Skeletal muscle tissue (tissue), 4 donors: ENCODE data around the gene REXO2. TPM values are rescaled to one million over a fixed set of nuclear protein-coding genes. Genes with fewer than 3 reads are reported as not detected.

Experiments used
- H3K27ac ChIP-seq: one replicate; pipeline ENCODE4 v1.7.0; 2013; ENCODE audit warnings: mild to moderate bottlenecking, low read depth, low read length, inconsistent platforms
- H3K27me3 ChIP-seq, 3 donors: one replicate each; pipeline ENCODE4 v1.7.0; 2013; ENCODE audit warnings: low read length in 3 of 3; ENCODE audit not compliant: control insufficient read depth in 3 of 3, insufficient read depth in 3 of 3
- H3K36me3 ChIP-seq, 3 donors: one replicate each; pipeline ENCODE4 v1.7.0; 2013; ENCODE audit warnings: low read length in 3 of 3; ENCODE audit not compliant: control insufficient read depth in 3 of 3, insufficient read depth in 3 of 3
- H3K4me1 ChIP-seq, 3 donors: one replicate each; pipeline ENCODE4 v1.7.0; 2013; ENCODE audit warnings: low read length in 3 of 3, mild to moderate bottlenecking in 3 of 3; ENCODE audit not compliant: control insufficient read depth in 3 of 3, insufficient read depth in 3 of 3
- H3K4me3 ChIP-seq, 3 donors: one replicate each; pipeline ENCODE4 v1.7.0; 2013; ENCODE audit warnings: low read length in 3 of 3
- H3K9ac ChIP-seq, 3 donors: one replicate each; pipeline ENCODE4 v1.7.0; 2013; ENCODE audit warnings: low read length in 3 of 3, mild to moderate bottlenecking in 3 of 3, moderate library complexity in 2 of 3, low read depth in 1 of 3
- H3K9me3 ChIP-seq, 3 donors: one replicate each; pipeline ENCODE4 v1.7.0; 2013; ENCODE audit warnings: low read length in 3 of 3; ENCODE audit not compliant: control insufficient read depth in 3 of 3
- total RNA-seq: library from RNA; depleted of rRNA; stranded (reverse); fragments of >200 nt; gene quantifications from one replicate; pipeline ENCODE4 v1.2.3, GENCODE V29; 2014
- donor health status: Osteomylitis.

The REXO2 gene
- total RNA-seq, 1 donor from 2014 or later = 42.8 TPM

DNA sequence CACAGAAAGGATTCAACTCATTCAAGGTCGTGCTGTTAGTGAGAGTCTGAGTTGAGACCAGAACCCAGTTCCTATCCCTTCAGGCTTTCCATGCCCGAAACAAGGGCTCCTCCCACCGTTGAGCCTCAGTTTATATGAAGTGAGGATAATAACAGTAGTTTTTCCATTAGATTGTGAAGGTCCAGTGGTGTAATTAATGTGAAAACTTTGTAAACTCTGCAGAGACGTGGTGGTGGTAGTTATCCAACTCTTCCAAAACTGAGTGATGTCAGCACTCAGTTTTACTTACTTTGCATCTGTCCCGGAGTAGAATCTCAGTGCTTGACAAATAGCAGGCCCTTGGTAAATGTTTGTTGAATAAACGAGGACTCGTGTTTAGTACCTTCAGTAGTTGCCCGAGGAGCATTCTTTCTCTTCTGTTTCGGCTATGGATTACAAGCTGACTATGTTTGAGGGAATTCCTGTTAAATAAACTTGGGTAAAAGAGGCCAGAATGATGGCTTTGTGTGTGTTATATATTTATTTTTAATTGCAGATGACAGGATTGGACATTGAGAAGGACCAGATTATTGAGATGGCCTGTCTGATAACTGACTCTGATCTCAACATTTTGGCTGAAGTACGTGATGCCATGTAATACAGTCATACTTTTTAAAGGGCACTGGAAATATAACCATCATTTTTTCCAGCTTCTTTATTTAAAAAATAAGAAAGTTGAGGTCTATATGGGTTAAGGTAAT, 1.0 kb downstream of the REXO2 start:
- peak overlapping the region; percentile 93 to 99 (median 96) for H3K4me3 ChIP-seq
- no peaks in the 10 kb centered on the region for H3K27me3 ChIP-seq
- H3K27ac ChIP-seq = peak overlapping the region; percentile 79
- H3K4me1 ChIP-seq = peaks cover 8 to 18% (median 12%) of the 10 kb centered on the region in 3 donors
- peaks cover 0 to 11% (median 2%) of the 10 kb centered on the region in 3 donors for H3K36me3 ChIP-seq
- H3K9ac ChIP-seq = peak overlapping the region; percentile 80 to 91 (median 87)
- H3K9me3 ChIP-seq = no peaks in the 10 kb centered on the region

- H3K27me3 ChIP-seq = no peaks in the 10 kb centered on the region
- peaks cover 0 to 11% (median 2%) of the 10 kb centered on the region in 3 donors for H3K36me3 ChIP-seq
- H3K9me3 ChIP-seq = no peaks in the 10 kb centered on the region
- no peak overlapping the region for H3K9ac ChIP-seq
- H3K4me1 ChIP-seq = peaks cover 8 to 18% (median 12%) of the 10 kb centered on the region in 3 donors
- H3K27ac ChIP-seq = peak overlapping the region; percentile 33
- H3K4me3 ChIP-seq = peak overlapping the region in 1 of 3 donors; percentile 93
These were observed 1.9 kb downstream of the REXO2 start for GRCh38 chr11:114440971-114441763.

DNA sequence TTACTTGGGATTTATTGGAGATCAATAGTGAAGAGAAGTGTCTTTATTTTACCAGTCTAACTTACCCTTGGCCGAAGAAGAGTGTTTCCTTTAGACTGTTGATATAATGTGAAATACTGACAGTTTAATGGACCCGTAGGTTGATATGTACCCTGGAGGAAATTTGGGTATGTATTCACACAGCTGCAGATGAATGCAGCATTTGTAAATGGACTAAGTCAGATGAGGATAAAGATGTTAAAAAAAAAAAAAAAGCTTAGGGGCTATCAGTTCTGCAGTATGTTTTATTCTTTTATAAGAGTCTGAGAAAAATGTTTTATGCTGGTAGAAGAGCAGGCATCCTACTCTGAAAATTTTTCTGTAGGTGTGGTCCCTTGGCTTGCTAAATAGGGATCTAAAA, 2.7 kb downstream of the REXO2 start:
- H3K27me3 ChIP-seq = no peaks in the 10 kb centered on the region
- H3K4me1 ChIP-seq = peaks cover 8 to 18% (median 12%) of the 10 kb centered on the region in 3 donors
- H3K4me3 ChIP-seq = no peak overlapping the region
- H3K9me3 ChIP-seq = no peaks in the 10 kb centered on the region
- no peak overlapping the region for H3K9ac ChIP-seq
- H3K27ac ChIP-seq = no peak overlapping the region
- H3K36me3 ChIP-seq = peaks cover 5 to 17% (median 6%) of the 10 kb centered on the region in 3 donors

DNA sequence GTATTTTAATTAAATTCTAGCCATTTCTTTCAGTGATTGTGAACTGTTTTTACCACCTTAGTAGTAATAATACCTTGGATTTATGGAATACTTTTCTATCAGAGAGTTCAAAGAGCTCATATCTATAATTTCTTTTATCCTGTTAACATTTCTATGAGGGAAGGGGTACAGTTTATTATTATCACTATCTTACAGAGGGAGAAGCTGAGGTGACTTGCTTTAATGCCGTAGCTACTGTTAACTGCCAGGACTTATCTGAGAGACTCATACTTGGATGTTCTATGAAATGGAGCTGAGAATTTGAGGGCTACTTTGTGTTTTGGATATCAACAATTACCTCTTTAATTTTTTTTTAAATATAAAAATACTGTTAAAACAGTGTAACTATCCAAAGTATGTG, 3.3 kb downstream of the REXO2 start:
- H3K4me3 ChIP-seq = no peak overlapping the region
- H3K27ac ChIP-seq = no peak overlapping the region
- peaks cover 8 to 18% (median 12%) of the 10 kb centered on the region in 3 donors for H3K4me1 ChIP-seq
- H3K27me3 ChIP-seq = no peaks in the 10 kb centered on the region
- peaks cover 5 to 17% (median 6%) of the 10 kb centered on the region in 3 donors for H3K36me3 ChIP-seq
- no peaks in the 10 kb centered on the region for H3K9me3 ChIP-seq
- no peak overlapping the region for H3K9ac ChIP-seq

- H3K36me3 ChIP-seq = peaks cover 12 to 42% (median 18%) of the 10 kb centered on the region in 3 donors
These were observed 8.2 kb downstream of the REXO2 start for GRCh38 chr11:114447444-114447843.

DNA sequence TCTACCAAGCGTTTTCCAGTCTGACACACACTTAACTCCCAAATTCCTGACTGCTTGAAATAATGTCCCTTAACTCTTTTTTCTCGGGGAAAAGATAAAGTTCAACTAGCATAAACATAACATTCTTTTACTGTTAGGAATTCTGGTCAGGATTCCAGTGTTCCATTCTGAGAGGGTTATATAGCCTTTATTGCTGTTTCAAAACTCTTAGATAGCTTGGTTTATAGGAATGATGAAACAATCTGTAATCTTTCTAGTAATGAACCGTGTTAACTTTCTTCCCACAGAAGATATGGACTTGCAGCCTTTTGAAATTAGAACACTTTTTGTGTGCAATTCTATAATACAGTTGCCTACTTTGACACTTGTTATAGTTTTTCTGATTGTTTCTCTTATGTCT, 8.6 kb downstream of the REXO2 start:
- Histone ChIP-seq H3K4me3 (no peak overlapping the region), H3K4me1 (no peaks in the 10 kb centered on the region), H3K9me3 (no peaks in the 10 kb centered on the region), H3K27ac (no peak overlapping the region), H3K27me3 (no peaks in the 10 kb centered on the region), H3K9ac (no peak overlapping the region), H3K36me3 (peaks cover 12 to 45% (median 18%) of the 10 kb centered on the region in 3 donors)

More at GRCh38 chr11:114447444-114447843, 8.2 kb downstream of the REXO2 start:
- no peaks in the 10 kb centered on the region for H3K4me1 ChIP-seq
- no peak overlapping the region for H3K9ac ChIP-seq
- no peak overlapping the region for H3K27ac ChIP-seq
- H3K4me3 ChIP-seq = no peak overlapping the region
- no peaks in the 10 kb centered on the region for H3K9me3 ChIP-seq
- H3K27me3 ChIP-seq = no peaks in the 10 kb centered on the region

GRCh38 chr11:114448749-114449482, 9.6 kb downstream of the REXO2 start:
- H3K36me3 ChIP-seq = peaks cover 15 to 49% (median 25%) of the 10 kb centered on the region in 3 donors
- no peaks in the 10 kb centered on the region for H3K27me3 ChIP-seq
- H3K9ac ChIP-seq = no peak overlapping the region
- H3K4me1 ChIP-seq = no peaks in the 10 kb centered on the region
- no peaks in the 10 kb centered on the region for H3K9me3 ChIP-seq
- no peak overlapping the region for H3K4me3 ChIP-seq
- H3K27ac ChIP-seq = no peak overlapping the region

GRCh38 chr11:114449845-114450244, 10.6 kb downstream of the REXO2 start:
- no peaks in the 10 kb centered on the region for H3K27me3 ChIP-seq
- no peak overlapping the region for H3K4me3 ChIP-seq
- H3K27ac ChIP-seq = no peak overlapping the region
- no peak overlapping the region for H3K9ac ChIP-seq
- no peaks in the 10 kb centered on the region for H3K9me3 ChIP-seq
- peaks cover 15 to 41% (median 25%) of the 10 kb centered on the region in 3 donors for H3K36me3 ChIP-seq
- H3K4me1 ChIP-seq = no peaks in the 10 kb centered on the region

DNA sequence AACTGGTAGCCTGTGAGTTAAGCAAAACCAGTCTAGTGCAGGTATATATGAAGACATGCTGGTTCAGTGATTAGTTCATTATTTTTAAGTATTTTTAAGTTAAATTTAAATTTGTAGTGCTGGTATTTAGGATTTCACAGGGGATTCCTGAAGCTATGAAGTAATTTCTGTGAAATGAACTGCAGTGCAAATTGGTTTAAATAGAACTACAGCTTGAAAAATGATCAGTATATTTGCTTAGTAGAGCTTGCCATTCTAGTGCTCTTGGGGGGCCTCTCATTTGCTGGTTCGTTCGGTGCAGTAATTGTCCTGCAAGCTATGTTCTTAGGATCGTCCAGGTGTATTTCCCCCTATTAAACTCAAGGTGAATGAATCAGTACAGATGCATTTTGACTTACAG, 13.1 kb downstream of the REXO2 start:
- H3K36me3 ChIP-seq = peaks cover 11 to 35% (median 21%) of the 10 kb centered on the region in 3 donors
- H3K9me3 ChIP-seq = no peaks in the 10 kb centered on the region
- no peaks in the 10 kb centered on the region for H3K4me1 ChIP-seq
- no peak overlapping the region for H3K9ac ChIP-seq
- H3K27ac ChIP-seq = no peak overlapping the region
- no peak overlapping the region for H3K4me3 ChIP-seq
- no peaks in the 10 kb centered on the region for H3K27me3 ChIP-seq
